ENCODE results near the gene BZW1. TPM values are rescaled to one million over a fixed set of nuclear protein-coding genes. Genes with fewer than 3 reads are reported as not detected.

Gene BZW1
- total and polyA plus RNA-seq, 4 donors = 63.0 to 189 (median 161) TPM

GRCh38 chr2:200852605-200853004 lies 40.9 kb downstream of the BZW1 start:
- 96% methylated on average over 2 of the region's 2 CpGs for WGBS
- TF ChIP-seq FOXA1 (IDR thresholded peaks at IDR 0.05) = no peak
- TF ChIP-seq HNF4A (conservative IDR thresholded peaks at IDR 0.05) = no peak
- TF ChIP-seq HNF4G (IDR thresholded peaks at IDR 0.05) = no peak
- TF ChIP-seq SP1 (IDR thresholded peaks at IDR 0.05) = no peak
- TF ChIP-seq MAX (IDR thresholded peaks at IDR 0.05) = no peak
- no peak for TF ChIP-seq RXRA (IDR thresholded peaks at IDR 0.05)
- TF ChIP-seq YY1 (IDR thresholded peaks at IDR 0.05) = no peak
- no peaks in the 10 kb centered on the region for H3K27me3 ChIP-seq (ENCODE audit: control insufficient read depth in 4 of 4, insufficient read depth in 4 of 4, low read length in 3 of 4)
- H3K36me3 ChIP-seq (ENCODE audit: control insufficient read depth in 4 of 4, insufficient read depth in 3 of 4, low read depth in 1 of 4, low read length in 3 of 4) = peaks cover 26 to 63% (median 60%) of the 10 kb centered on the region in 4 donors
- DNase-seq (ENCODE audit: low spot score) = no peak
- no peak overlapping the region for H3K27ac ChIP-seq (ENCODE audit: low read depth in 1 of 2, low read length in 2 of 2)
- no peaks in the 10 kb centered on the region for H3K4me1 ChIP-seq (ENCODE audit: control insufficient read depth in 4 of 4, insufficient read depth in 4 of 4, low read length in 3 of 4)
- H3K9ac ChIP-seq (ENCODE audit: low read depth in 1 of 2, low read length in 2 of 2) = no peak overlapping the region
- H3K9me3 ChIP-seq (ENCODE audit: control insufficient read depth in 4 of 4, low read length in 3 of 4) = no peaks in the 10 kb centered on the region
- H3K4me3 ChIP-seq (ENCODE audit: low read depth in 1 of 3, low read length in 3 of 3) = no peak overlapping the region

- H3K9me3 ChIP-seq (ENCODE audit: control insufficient read depth in 4 of 4, low read length in 3 of 4) = no peaks in the 10 kb centered on the region
- 92% methylated on average over 8 of the region's 8 CpGs for WGBS
- H3K4me3 ChIP-seq (ENCODE audit: low read depth in 1 of 3, low read length in 3 of 3) = no peak overlapping the region
- peaks cover 20 to 74% (median 66%) of the 10 kb centered on the region in 4 donors for H3K36me3 ChIP-seq (ENCODE audit: control insufficient read depth in 4 of 4, insufficient read depth in 3 of 4, low read depth in 1 of 4, low read length in 3 of 4)
- H3K4me1 ChIP-seq (ENCODE audit: control insufficient read depth in 4 of 4, insufficient read depth in 4 of 4, low read length in 3 of 4) = peaks cover 0 to 27% (median 25%) of the 10 kb centered on the region in 4 donors
- no peak overlapping the region for H3K27ac ChIP-seq (ENCODE audit: low read depth in 1 of 2, low read length in 2 of 2)
- no peak for TF ChIP-seq FOXA2 (IDR thresholded peaks at IDR 0.05)
- TF ChIP-seq CTCF (IDR thresholded peaks at IDR 0.05; ENCODE audit: low read depth, low read length, missing input control) = no peak
- no peak for TF ChIP-seq HNF4G (IDR thresholded peaks at IDR 0.05)
- no peak for TF ChIP-seq GABPA (IDR thresholded peaks at IDR 0.05 in 1 of 2, conservative IDR thresholded peaks at IDR 0.05 in 1 of 2)
- no peak for TF ChIP-seq FOXA1 (IDR thresholded peaks at IDR 0.05)
- TF ChIP-seq ATF3 (IDR thresholded peaks at IDR 0.05) = no peak
- TF ChIP-seq SP1 (IDR thresholded peaks at IDR 0.05) = no peak
- TF ChIP-seq YY1 (IDR thresholded peaks at IDR 0.05) = no peak
- no peak for TF ChIP-seq NR2F2 (IDR thresholded peaks at IDR 0.05)
- TF ChIP-seq MAX (IDR thresholded peaks at IDR 0.05) = no peak
- TF ChIP-seq REST (IDR thresholded peaks at IDR 0.05) = no peak
- no peak for TF ChIP-seq ZBTB33 (IDR thresholded peaks at IDR 0.05)
- TF ChIP-seq EGR1 (IDR thresholded peaks at IDR 0.05; ENCODE audit: low read depth in 2 of 2) = no peak
- no peak for TF ChIP-seq JUND (IDR thresholded peaks at IDR 0.05)
- TF ChIP-seq RXRA (IDR thresholded peaks at IDR 0.05) = no peak
- no peak for TF ChIP-seq TAF1 (conservative IDR thresholded peaks at IDR 0.05)
- no peaks in the 10 kb centered on the region for H3K27me3 ChIP-seq (ENCODE audit: control insufficient read depth in 4 of 4, insufficient read depth in 4 of 4, low read length in 3 of 4)
- no peak for DNase-seq (ENCODE audit: low spot score)
- no peak overlapping the region for H3K9ac ChIP-seq (ENCODE audit: low read depth in 1 of 2, low read length in 2 of 2)
Measured at GRCh38 chr2:200856806-200857205, 45.1 kb downstream of the BZW1 start.

Measured in liver (tissue), 9 donors.